ENCODE measurements around the gene ARHGEF25. TPM values are rescaled to one million over a fixed set of nuclear protein-coding genes. Genes with fewer than 3 reads are reported as not detected.

ARHGEF25 gene
- total RNA-seq, 4 donors from 2014 or later = 116 to 140 (median 128) TPM

GRCh38 chr12:57628280-57629191, 17.3 kb downstream of the ARHGEF25 start:
- peaks cover 59% of the 10 kb centered on the region for H3K27me3 ChIP-seq
- WGBS, 2 donors (ENCODE audit: low coverage in 1 of 2) = 70 to 84% methylated on average over 19 of the region's 29 CpGs
- ATAC-seq = no peak

GRCh38 chr12:57629897-57630471, 18.7 kb downstream of the ARHGEF25 start:
- ATAC-seq = no peak
- Histone ChIP-seq H3K4me1 (peaks cover 0 to 43% (median 10%) of the 10 kb centered on the region in 3 donors), H3K27ac (peak overlapping the region in 1 of 4 donors; percentile 22), H3K27me3 (peaks cover 59% of the 10 kb centered on the region), H3K9me3 (no peaks in the 10 kb centered on the region), H3K36me3 (peaks cover 0 to 22% of the 10 kb centered on the region in 2 donors), H3K4me3 (no peak overlapping the region)
- TF ChIP-seq EP300 (IDR thresholded peaks at IDR 0.05) (no peak), POLR2A (IDR thresholded peaks at IDR 0.05) (no peak), CTCF (IDR thresholded peaks at IDR 0.05) (no peak), POLR2AphosphoS5 (IDR thresholded peaks at IDR 0.05) (no peak)
- WGBS, 2 donors (ENCODE audit: low coverage in 1 of 2) = 50% methylated on average over 1 to 2 of the region's 5 CpGs

More at GRCh38 chr12:57628280-57629191, 17.3 kb downstream of the ARHGEF25 start:
- peaks cover 0 to 31% of the 10 kb centered on the region in 2 donors for H3K36me3 ChIP-seq
- H3K27ac ChIP-seq = no peak overlapping the region
- peaks cover 0 to 43% (median 10%) of the 10 kb centered on the region in 3 donors for H3K4me1 ChIP-seq
- no peak overlapping the region for H3K4me3 ChIP-seq
- TF ChIP-seq POLR2A (IDR thresholded peaks at IDR 0.05) = no peak
- no peak for TF ChIP-seq CTCF (IDR thresholded peaks at IDR 0.05)
- no peak for TF ChIP-seq POLR2AphosphoS5 (IDR thresholded peaks at IDR 0.05)
- no peak for TF ChIP-seq EP300 (IDR thresholded peaks at IDR 0.05)
- H3K9me3 ChIP-seq = no peaks in the 10 kb centered on the region

- H3K9me3 ChIP-seq = no peaks in the 10 kb centered on the region
- H3K36me3 ChIP-seq = peaks cover 0 to 12% of the 10 kb centered on the region in 2 donors
- H3K4me3 ChIP-seq = no peak overlapping the region
- H3K4me1 ChIP-seq = peaks cover 0 to 43% (median 10%) of the 10 kb centered on the region in 3 donors
- peaks cover 66% of the 10 kb centered on the region for H3K27me3 ChIP-seq
- no peak for ATAC-seq
- H3K27ac ChIP-seq = peak overlapping the region in 1 of 4 donors; percentile 75
- 30 to 79% methylated on average over 2 to 4 of the region's 6 CpGs for WGBS, 2 donors (ENCODE audit: low coverage in 1 of 2)
- no peak for TF ChIP-seq EP300 (IDR thresholded peaks at IDR 0.05)
- TF ChIP-seq CTCF (IDR thresholded peaks at IDR 0.05) = no peak
- TF ChIP-seq POLR2A (IDR thresholded peaks at IDR 0.05) = no peak
- TF ChIP-seq POLR2AphosphoS5 (IDR thresholded peaks at IDR 0.05) = no peak
Measured at GRCh38 chr12:57630891-57631433, 19.7 kb downstream of the ARHGEF25 start.

GRCh38 chr12:57631566-57632072, 20.4 kb downstream of the ARHGEF25 start:
- TF ChIP-seq CTCF (IDR thresholded peaks at IDR 0.05) (no peak), POLR2AphosphoS5 (IDR thresholded peaks at IDR 0.05) (no peak)
- H3K4me3 ChIP-seq = peak overlapping the region in 1 of 2 donors; percentile 66
- WGBS, 2 donors (ENCODE audit: low coverage in 1 of 2) = no CpG with 5 or more reads among the region's 26 CpGs
- peak overlapping the region in 2 of 4 donors; percentile 49 to 75 for H3K27ac ChIP-seq
- no peaks in the 10 kb centered on the region for H3K9me3 ChIP-seq
- ATAC-seq = no peak
- peaks cover 0 to 5% of the 10 kb centered on the region in 2 donors for H3K36me3 ChIP-seq
- peaks cover 0 to 38% (median 10%) of the 10 kb centered on the region in 3 donors for H3K4me1 ChIP-seq
- peaks cover 64% of the 10 kb centered on the region for H3K27me3 ChIP-seq
